ENCODE measurements around the gene HDAC5.
"Not testable (repeated sequence)": the region's sequence is repeated elsewhere in the genome, so short reads cannot be mapped to it uniquely, and the experiment has no call there.

The HDAC5 gene

DNA sequence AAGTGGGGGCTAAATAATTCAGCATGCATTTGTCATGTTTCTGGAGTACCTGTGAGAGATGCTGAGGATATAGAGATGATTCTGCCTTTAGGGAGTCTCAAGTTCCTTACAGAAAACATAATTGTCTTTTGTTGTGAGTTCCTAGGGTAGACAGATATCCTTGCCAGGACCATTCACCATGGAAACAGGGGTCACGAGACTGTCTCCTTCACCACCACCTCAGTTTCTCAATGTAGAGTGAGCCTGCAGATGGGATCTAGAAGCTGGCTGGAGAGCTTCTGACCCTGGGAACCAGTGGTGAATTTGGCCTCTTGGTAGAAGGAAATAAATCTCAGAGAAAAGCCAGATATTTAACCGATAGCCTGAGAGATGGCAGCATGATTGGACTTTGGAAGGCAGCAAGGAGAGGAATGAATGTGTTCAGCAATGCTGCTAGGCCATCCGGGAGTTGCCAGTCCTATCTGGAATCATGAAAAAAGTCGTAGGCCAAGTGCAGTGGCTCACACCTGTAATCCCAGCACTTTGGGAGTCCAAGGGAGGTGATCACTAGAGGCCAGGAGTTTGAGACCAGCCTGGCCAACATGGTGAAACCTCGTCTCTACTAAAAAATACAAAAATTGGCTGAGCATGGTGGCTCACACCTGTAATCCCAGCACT is 7.4 kb upstream of the HDAC5 start:
- TF ChIP-seq CTCF (conservative IDR thresholded peaks at IDR 0.05; ENCODE audit: low read length) = no peak
- H3K4me3 ChIP-seq (ENCODE audit: low read length) = no peak overlapping the region
- no peak for DNase-seq (ENCODE audit: low read depth)

GRCh38 chr17:44128383-44128782 is 4.9 kb upstream of the HDAC5 start:
- no peak overlapping the region for H3K4me3 ChIP-seq (ENCODE audit: low read length)
- TF ChIP-seq CTCF (conservative IDR thresholded peaks at IDR 0.05; ENCODE audit: low read length) = no peak
- DNase-seq (ENCODE audit: low read depth) = no peak

DNA sequence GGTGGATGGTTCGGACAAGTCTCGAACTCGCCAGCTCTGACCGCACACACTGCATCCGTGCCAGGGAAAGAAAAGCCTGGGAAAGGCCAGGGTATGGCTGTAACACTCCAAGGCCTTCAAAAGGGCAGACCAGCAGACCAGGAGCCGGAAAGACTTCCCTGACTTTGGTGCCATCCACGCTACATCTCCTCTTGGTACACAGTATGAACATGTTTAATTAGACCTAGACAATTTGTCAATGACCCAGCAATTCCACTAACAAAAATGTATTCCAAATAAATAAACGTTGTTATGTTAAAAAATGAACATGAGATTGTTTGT is 637 bp upstream of the HDAC5 start:
- no peak for TF ChIP-seq CTCF (conservative IDR thresholded peaks at IDR 0.05; ENCODE audit: low read length)
- H3K4me3 ChIP-seq (ENCODE audit: low read length) = peak overlapping the region; percentile 74
- DNase-seq (ENCODE audit: low read depth) = no peak

GRCh38 chr17:44122816-44123355 is 555 bp downstream of the HDAC5 start:
- TF ChIP-seq CTCF (conservative IDR thresholded peaks at IDR 0.05; ENCODE audit: low read length) = no peak

GRCh38 chr17:44121997-44122815 is 1.2 kb downstream of the HDAC5 start:
- DNase-seq (ENCODE audit: low read depth) = no peak
- peak overlapping the region; percentile 89 for H3K4me3 ChIP-seq (ENCODE audit: low read length)

More at GRCh38 chr17:44122816-44123355, 555 bp downstream of the HDAC5 start:
- peak overlapping the region; percentile 89 for H3K4me3 ChIP-seq (ENCODE audit: low read length)
- DNase-seq (ENCODE audit: low read depth) = no peak

GRCh38 chr17:44120851-44121605 is 2.4 kb downstream of the HDAC5 start:
- peak overlapping the region; percentile 89 for H3K4me3 ChIP-seq (ENCODE audit: low read length)
- DNase-seq (ENCODE audit: low read depth) = no peak
- TF ChIP-seq CTCF (conservative IDR thresholded peaks at IDR 0.05; ENCODE audit: low read length) = no peak

More at GRCh38 chr17:44121997-44122815, 1.2 kb downstream of the HDAC5 start:
- TF ChIP-seq CTCF (conservative IDR thresholded peaks at IDR 0.05; ENCODE audit: low read length) = no peak

DNA sequence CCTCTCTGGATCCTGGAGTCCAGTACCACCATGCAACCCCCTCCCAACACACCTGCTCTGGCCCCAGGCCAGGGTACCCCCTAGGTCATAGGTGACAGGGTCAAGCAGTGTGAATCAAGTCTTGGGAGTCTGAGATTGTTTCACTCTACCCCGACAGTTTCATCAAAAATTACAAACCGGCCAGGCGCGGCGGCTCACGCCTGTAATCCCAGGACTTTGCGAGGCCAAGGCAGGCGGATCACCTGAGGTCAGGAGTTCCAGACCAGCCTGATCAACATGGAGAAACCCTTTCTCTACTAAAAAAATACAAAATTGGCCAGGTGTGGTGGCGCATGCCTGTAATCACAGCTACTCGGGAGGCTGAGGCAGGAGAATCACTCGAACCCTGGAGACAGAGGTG is 3.2 kb downstream of the HDAC5 start:
- DNase-seq (ENCODE audit: low read depth); H3K4me3 ChIP-seq (ENCODE audit: low read length): not testable (repeated sequence)

Data from AG10803 (cell line).